Transverse colon (tissue), 4 donors: ENCODE results near the gene RETREG3. TPM values are rescaled to one million over a fixed set of nuclear protein-coding genes. Genes with fewer than 3 reads are reported as not detected.

Source experiments
- DNase-seq: peaks from one replicate; pipeline ENCODE4 v3.0.0-alpha.2; 2019
- H3K27ac ChIP-seq, 4 donors: fragments of 200-600 bp; sonication (generic); 2 replicates each; pipeline ENCODE4 v1.5.1; 2016 to 2018; ENCODE audit warnings: inconsistent platforms in 4 of 4
- H3K27me3 ChIP-seq: fragments of 200-600 bp; sonication (generic); 2 replicates; pipeline ENCODE4 v1.5.1; 2017; ENCODE audit warnings: inconsistent platforms
- H3K36me3 ChIP-seq, 4 donors: fragments of 200-600 bp; sonication (generic); 2 replicates each; pipeline ENCODE4 v1.5.1; 2017 to 2019; ENCODE audit warnings: inconsistent platforms in 4 of 4
- H3K4me1 ChIP-seq, 4 donors: fragments of 200-600 bp; sonication (generic); 2 replicates each; pipeline ENCODE4 v1.5.1; 2017 to 2020; ENCODE audit warnings: inconsistent platforms in 4 of 4
- H3K4me3 ChIP-seq, 4 donors: fragments of 200-600 bp; sonication (generic); 1 replicate in 1 of 4; 2 replicates in 3 of 4; pipeline versions ENCODE4 v1.5.1 to v1.6.1; 2017 to 2019; ENCODE audit warnings: inconsistent platforms in 4 of 4
- H3K9me3 ChIP-seq, 2 donors: fragments of 200-600 bp; sonication (generic); 2 replicates each; pipeline ENCODE4 v1.5.1; 2017 to 2019; ENCODE audit warnings: inconsistent platforms in 2 of 2
- CTCF ChIP-seq, 5 experiments: fragments of 200-600 bp in 3 of 5; fragments of 450-650 bp in 2 of 5; sonication (generic) in 3 of 5; IDR thresholded peaks; 1 replicate in 2 of 5; 2 replicates in 3 of 5; pipeline ENCODE4 v1.5.1; 2016 to 2017; ENCODE audit warnings: antibody characterized with exemption in 5 of 5, inconsistent platforms in 3 of 5, mild to moderate bottlenecking in 2 of 5, moderate library complexity in 1 of 5
- EP300 ChIP-seq: sonication (generic); formaldehyde crosslinking; IDR thresholded peaks from one replicate; pipeline ENCODE4 v1.6.1; 2017; ENCODE audit warnings: antibody characterized with exemption, low read depth
- POLR2A ChIP-seq: fragments of 450-650 bp; IDR thresholded peaks from one replicate; pipeline ENCODE4 v1.6.1; 2016; ENCODE audit warnings: antibody characterized with exemption, mild to moderate bottlenecking, moderate library complexity
- POLR2AphosphoS5 ChIP-seq, 3 donors: sonication (generic); formaldehyde crosslinking; IDR thresholded peaks; one replicate each; pipeline ENCODE4 v1.6.1; 2016; ENCODE audit warnings: antibody characterized with exemption in 3 of 3
- WGBS, 2 donors: methylation state at CpG; one replicate each; pipeline ENCODE4 v1.1.5; 2018; ENCODE audit warnings: low coverage in 1 of 2; 5-methylcytosine and 5-hydroxymethylcytosine counted together
- in situ Hi-C, 4 donors: fragments of 200-750 bp; cut with MboI; loops; one replicate each; pipeline versions ENCODE4 v1.15.0 to v1.15.1; 2017; ENCODE audit warnings: low sequenced_read_pairs in 3 of 4, low pct_ligation_motif_present in 1 of 4, low pct_unique_long_range_greater_than_20kb in 1 of 4
- intact Hi-C: fragments of 100-400 bp; cut with DNase I; formaldehyde crosslinking; loops from one replicate; pipeline ENCODE4 v1.15.1; 2023; ENCODE audit warnings: low total_unique reads
- total RNA-seq, 4 donors: library from RNA; depleted of rRNA; stranded (reverse); fragments of >200 nt; gene quantifications; one replicate each; pipeline ENCODE4 v1.1.0, GENCODE V29; 2016

Gene RETREG3
- total RNA-seq, 4 donors from 2014 or later = 47.2 to 71.8 (median 59.0) TPM

GRCh38 chr17:42538482-42538881, 70.7 kb downstream of the RETREG3 start:
- H3K27ac ChIP-seq = no peak overlapping the region
- H3K9me3 ChIP-seq = no peaks in the 10 kb centered on the region
- peaks cover 18 to 40% (median 27%) of the 10 kb centered on the region in 4 donors for H3K4me1 ChIP-seq
- peaks cover 0 to 4% (median 0%) of the 10 kb centered on the region in 4 donors for H3K36me3 ChIP-seq
- in situ Hi-C loops = no loop called here
- H3K4me3 ChIP-seq = no peak overlapping the region
- no peak for DNase-seq
- TF ChIP-seq POLR2A = no peak
- no peak for TF ChIP-seq CTCF (IDR thresholded peaks at IDR 0.05)
- no peak for TF ChIP-seq POLR2AphosphoS5 (IDR thresholded peaks at IDR 0.05)
- TF ChIP-seq EP300 = no peak
- intact Hi-C loops = no loop called here
- H3K27me3 ChIP-seq = no peaks in the 10 kb centered on the region
- 88 to 89% methylated on average over 3 to 14 of the region's 14 CpGs for WGBS, 2 donors

- intact Hi-C loops (no loop called here), in situ Hi-C loops (no loop called here)
- Histone ChIP-seq H3K36me3 (no peaks in the 10 kb centered on the region), H3K27me3 (no peaks in the 10 kb centered on the region), H3K4me3 (no peak overlapping the region), H3K27ac (no peak overlapping the region), H3K9me3 (no peaks in the 10 kb centered on the region), H3K4me1 (peaks cover 18 to 40% (median 27%) of the 10 kb centered on the region in 4 donors)
- no peak for DNase-seq
- WGBS, 2 donors = 92 to 100% methylated on average over 1 to 5 of the region's 5 CpGs
- TF ChIP-seq EP300 (no peak), CTCF (IDR thresholded peaks at IDR 0.05) (no peak), POLR2AphosphoS5 (IDR thresholded peaks at IDR 0.05) (no peak), POLR2A (no peak)
These were observed 71.2 kb downstream of the RETREG3 start for GRCh38 chr17:42537826-42538451.

- H3K9me3 ChIP-seq = no peaks in the 10 kb centered on the region
- intact Hi-C loops = no loop called here
- H3K36me3 ChIP-seq = no peaks in the 10 kb centered on the region
- in situ Hi-C loops = no loop called here
- H3K4me1 ChIP-seq = peaks cover 18 to 42% (median 27%) of the 10 kb centered on the region in 4 donors
- WGBS, 2 donors = 90 to 93% methylated on average over 2 to 27 of the region's 31 CpGs
- peak overlapping the region; percentile 15 to 79 (median 69) for H3K4me3 ChIP-seq
- H3K27ac ChIP-seq = peak overlapping the region; percentile 90 to 93 (median 91)
- TF ChIP-seq POLR2A = no peak
- no peak for DNase-seq
- H3K27me3 ChIP-seq = no peaks in the 10 kb centered on the region
These were observed 71.9 kb downstream of the RETREG3 start for GRCh38 chr17:42537156-42537805.

- WGBS, 2 donors = 1% methylated on average over 44 of the region's 65 CpGs; no CpG with 5 or more reads in 1 of the 2 donors
- H3K27me3 ChIP-seq = no peaks in the 10 kb centered on the region
- peaks cover 19 to 37% (median 25%) of the 10 kb centered on the region in 4 donors for H3K4me1 ChIP-seq
- intact Hi-C loops = no loop called here
- H3K36me3 ChIP-seq = no peaks in the 10 kb centered on the region
- TF ChIP-seq POLR2AphosphoS5 (IDR thresholded peaks at IDR 0.05) (peak in 1 of 3 donors; percentile 11), EP300 (no peak)
- H3K4me3 ChIP-seq = peak overlapping the region; percentile 15 to 79 (median 69)
- H3K9me3 ChIP-seq = no peaks in the 10 kb centered on the region
- DNase-seq = peak; percentile 91
- peak overlapping the region; percentile 90 to 93 (median 91) for H3K27ac ChIP-seq
- in situ Hi-C loops = no loop called here
These were observed 72.6 kb downstream of the RETREG3 start for GRCh38 chr17:42536372-42537155.

GRCh38 chr17:42536048-42536371, 73.2 kb downstream of the RETREG3 start, which contains the start of gene NAGLU:
NAGLU (plus strand) TSS chr17:42536241; CDS start chr17:42536273, 32 bp downstream.
- H3K27me3 ChIP-seq = no peaks in the 10 kb centered on the region
- H3K9me3 ChIP-seq = no peaks in the 10 kb centered on the region
- H3K36me3 ChIP-seq = no peaks in the 10 kb centered on the region
- DNase-seq = peak; percentile 97
- peak within 1 kb of the TSS; percentile 30 to 79 (median 69) for H3K4me3 ChIP-seq
- TF ChIP-seq CTCF (IDR thresholded peaks at IDR 0.05) (no peak), POLR2AphosphoS5 (IDR thresholded peaks at IDR 0.05) (peak; percentile 84 to 88 (median 86)), EP300 (no peak), POLR2A (peak; percentile 57)
- intact Hi-C loops = no loop called here
- in situ Hi-C loops = no loop called here
- H3K4me1 ChIP-seq = peaks cover 19 to 38% (median 27%) of the 10 kb centered on the region in 4 donors
- H3K27ac ChIP-seq = peak within 1 kb of the TSS; percentile 90 to 93 (median 91)
- 1% methylated on average over 28 of the region's 40 CpGs; no CpG with 5 or more reads in 1 of the 2 donors for WGBS, 2 donors
